T-helper 2 cell treated with Interferon-gamma antibody and Interleukin-4, amounts not matched to agents 100 ng/mL and 5 ng/mL, for 36 hours (primary cell): ENCODE results near the gene RPL22L1. TPM values are rescaled to one million over a fixed set of nuclear protein-coding genes. Genes with fewer than 3 reads are reported as not detected.
"Not testable (repeated sequence)": the region's sequence is repeated elsewhere in the genome, so short reads cannot be mapped to it uniquely, and the experiment has no call there.

Experiments used
- intact Hi-C: fragments of 100-400 bp; cut with micrococcal nuclease; formaldehyde crosslinking; loops from one replicate; pipeline ENCODE4 v1.15.1; 2023
- total RNA-seq: library from RNA; stranded (reverse); gene quantifications from 2 replicates; pipeline ENCODE4 v1.2.3, GENCODE V29; 2022

Gene RPL22L1
- 70.1 and 79.5 TPM in 2 replicates for total RNA-seq

DNA sequence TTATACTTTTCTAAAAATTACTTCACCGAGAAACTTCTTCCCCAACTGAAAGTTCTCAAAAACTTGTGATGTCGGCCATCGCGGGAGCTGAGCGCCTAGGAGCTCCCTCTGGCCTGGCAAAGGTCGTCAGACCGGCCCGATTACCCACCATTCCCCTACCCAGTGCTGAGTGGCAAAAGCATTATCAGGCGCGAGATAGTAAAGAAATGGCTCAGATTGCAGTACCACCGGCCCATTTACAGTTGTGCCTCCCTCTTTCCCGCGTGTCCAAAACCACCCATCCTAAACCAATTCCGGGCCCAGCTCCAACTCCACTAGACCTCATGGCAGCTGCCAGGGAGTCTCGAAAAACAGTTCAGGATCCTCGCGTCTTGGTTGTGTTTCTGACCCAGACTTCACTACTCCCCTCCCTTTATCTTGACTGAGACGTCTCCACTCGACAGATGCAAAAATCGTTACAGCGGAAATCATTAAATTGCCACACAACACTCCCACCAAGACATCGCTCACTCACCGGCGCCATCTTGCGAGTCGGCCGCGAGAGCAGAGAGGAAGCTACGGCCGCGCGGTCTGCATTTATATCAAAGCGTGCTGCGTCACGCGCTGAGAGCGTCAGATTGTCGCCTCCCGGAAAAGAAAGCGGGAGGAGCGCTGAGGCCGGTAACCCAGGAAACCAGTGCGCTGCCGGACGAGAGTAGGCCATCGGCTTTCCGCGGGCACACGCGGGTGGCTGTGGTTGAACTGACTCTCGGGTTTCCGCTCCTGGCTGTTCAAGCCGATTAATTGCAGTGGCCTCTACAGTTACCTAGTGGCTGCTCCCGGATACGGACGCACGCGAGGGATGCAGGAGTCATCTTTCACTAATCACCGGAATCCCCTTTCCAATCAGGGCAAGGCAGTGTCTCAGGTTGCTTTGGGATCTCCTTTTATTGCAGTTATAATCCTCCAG is at the start of gene RPL22L1:
TSS of gene RPL22L1 (minus strand) at position 551 of the 949 bp plus-strand sequence. CDS start at position 523, 28 bp downstream.
- intact Hi-C loops = loop anchor here (1.0 to 10.0 kb wide), 8 partner anchors 38 to 1880 kb away; partner anchors contain the start of genes ECT2, EIF5A2, MYNN and PHC3

DNA sequence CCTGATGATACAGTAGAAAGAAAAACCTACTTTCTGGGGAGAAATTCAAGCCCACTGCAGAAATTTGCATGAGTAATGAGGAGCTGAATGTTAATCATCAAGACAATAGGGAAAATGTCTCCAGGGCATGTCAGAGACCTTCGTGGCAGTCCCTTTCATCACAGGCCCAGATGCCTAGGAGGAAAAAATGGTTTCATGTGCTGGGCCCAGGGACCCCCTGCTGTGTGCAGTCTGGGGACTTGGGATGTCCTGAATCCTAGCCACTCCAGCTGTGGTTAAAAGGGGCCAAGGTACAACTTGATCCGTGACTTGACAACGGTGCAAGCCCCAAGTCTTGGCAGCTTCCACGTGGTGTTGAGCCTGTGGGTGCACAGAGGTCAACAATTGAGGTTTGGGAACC is 48.7 kb upstream of the RPL22L1 start:
- intact Hi-C loops = no loop called here

DNA sequence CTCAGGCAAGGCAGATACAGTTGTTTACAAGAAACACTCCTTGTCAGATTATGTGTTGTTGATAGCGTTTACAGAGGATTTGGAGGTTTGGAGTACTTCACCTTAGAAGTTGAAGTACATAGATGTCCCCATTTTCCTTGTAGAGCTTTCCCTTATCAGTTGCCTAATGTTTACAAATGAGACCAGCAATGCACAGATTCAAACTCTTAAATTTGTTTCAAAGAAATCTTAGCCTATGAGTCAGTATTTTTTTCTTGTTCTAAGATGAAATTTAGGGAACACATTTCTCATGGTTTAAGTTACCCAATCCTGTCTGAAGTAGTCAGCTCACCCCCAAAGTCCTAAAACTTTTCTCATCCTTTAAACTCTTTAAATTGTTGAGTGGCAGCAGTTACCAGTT is 44.7 kb upstream of the RPL22L1 start:
- intact Hi-C loops = no loop called here

DNA sequence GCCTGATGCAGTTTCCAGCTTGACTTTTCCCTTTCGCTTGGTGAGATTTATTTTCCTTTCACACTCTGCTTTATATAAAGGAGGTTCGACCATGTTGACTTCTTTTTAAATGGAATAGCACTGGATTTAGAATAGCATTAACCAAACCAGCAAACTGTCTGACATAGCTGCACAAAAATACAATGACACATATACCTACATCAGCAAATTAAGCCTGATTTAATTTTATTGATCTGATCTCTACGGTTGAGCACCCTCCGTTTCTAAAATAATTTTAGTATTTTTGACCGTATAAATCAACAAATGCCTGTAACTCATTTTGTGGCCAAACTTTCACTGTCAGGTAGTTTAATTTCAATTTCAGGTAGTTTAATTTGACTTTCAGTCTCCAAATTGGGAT is 44.2 kb upstream of the RPL22L1 start:
- intact Hi-C loops = no loop called here

DNA sequence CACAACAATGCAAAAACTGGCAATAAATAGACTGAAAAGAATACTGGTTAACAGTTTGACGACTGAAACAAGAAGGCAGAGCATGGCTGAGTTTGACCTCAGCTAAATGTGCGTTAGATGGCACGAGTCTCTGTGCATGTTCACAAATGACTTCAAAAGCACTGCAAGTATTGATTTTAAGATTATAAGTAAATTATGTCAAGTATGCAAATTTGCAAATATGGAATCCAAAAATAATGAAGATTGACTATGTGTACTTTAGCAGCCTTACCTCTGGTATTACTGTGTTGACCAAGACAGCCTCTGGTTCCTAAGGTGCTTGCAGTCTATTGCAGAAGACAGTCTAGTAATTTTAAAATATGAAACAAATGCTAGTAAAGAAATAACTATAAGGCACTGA is 41.1 kb upstream of the RPL22L1 start:
- intact Hi-C loops = no loop called here

DNA sequence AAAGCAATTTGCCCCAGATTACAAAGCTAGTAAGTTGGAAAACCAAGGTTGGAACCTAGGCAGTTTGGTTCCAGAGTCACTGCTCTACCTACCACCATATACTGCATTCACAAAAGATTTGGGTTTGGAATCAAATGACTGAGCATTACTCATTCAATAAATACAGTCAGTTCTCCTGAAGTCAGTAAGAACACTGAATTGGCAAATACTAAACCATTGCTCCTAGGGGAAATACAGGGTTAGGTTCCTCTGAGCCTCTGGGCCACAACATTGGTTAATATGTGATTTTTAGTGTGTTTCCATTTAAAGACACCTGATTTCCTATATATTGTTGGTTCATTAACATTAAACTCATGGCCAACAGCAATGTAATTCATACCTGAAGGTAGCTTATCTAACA is 40.5 kb upstream of the RPL22L1 start:
- intact Hi-C loops = no loop called here

DNA sequence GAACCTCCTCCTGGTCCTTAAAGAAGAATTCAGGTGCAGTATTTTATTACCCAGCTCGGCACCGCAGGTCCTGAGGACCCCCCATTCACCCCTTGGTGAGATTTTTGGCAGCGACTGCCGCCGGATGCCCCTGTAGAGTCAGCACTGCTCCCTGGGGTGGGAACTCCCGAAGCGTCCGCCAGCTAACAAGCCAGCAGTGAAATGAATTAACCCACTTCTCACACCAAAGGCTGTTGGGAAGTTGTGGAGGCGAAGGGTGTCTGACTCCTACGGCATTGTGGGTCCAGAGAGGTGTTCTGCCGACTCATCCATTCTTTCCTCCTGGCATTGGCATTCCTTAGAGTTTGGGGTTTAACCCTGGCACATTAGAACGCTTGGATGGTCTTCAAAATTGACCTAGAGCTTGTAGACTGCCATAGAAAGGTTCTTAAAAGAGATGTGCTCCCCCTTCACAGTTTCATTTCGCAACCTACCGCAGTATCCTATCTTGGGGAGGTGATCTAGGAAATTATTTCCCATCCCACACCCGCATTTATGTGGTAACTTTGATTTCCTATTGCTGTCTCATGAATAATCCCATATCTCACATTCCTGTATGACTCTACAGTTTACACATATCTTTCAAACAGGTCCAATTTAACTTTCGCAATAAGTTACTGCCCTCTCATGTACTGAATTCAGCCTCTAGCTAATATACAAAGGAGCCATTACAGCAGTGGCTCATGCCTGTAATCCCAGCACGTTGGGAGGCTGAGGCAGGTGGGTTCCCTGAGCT is 39.3 kb upstream of the RPL22L1 start:
- intact Hi-C loops = loop anchor here (2.0 to 5.0 kb wide), 5 partner anchors 338 to 1137 kb away; partner anchors contain the start of genes MYNN and SKIL

DNA sequence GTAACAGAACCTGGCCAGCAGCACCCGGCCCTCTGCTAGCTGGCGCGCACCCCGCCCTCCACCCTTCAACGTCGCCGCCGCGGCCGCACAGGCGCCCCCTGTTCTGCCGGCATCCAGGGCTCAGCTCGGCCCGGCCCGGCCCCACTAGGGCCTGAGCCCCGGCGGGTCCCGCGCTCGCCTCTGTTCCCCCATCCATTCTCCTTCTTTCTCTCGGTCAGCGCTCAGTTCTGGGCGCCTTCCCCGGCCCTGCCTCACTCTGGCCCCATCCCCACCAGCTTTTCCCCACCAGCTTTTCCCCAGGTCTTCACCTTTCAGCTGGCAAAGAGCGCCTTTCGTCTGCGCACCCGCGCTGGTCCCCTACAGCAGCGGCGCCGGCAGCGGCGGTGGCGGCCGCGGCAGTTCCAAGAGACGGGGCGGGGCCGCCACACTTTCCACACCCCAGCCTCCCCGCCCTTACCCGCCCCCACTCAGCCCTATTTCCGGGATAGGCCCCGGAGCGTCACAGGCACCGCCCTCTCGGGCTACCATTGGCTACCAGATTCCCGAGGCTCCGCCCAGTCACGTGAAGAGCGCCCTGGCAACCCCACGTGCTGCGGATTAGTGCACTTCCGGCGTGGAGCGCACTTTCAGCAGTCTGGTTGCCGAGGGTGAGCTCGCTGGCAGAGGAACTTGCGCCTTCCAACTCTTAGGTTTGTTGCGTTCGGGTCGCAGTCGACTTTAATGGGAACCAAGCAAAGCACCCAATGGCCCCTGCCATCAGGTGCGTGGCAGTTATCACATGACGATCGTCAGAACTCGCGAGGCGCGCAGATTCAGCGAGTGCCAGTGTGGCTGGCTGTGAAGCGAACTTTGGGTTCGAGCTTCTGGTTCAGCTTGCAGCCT is 38.5 kb upstream of the RPL22L1 start, which contains the start of gene EIF5A2:
TSS of gene EIF5A2 (minus strand) at position 403 of the 882 bp plus-strand sequence. CDS start 831 bp downstream, outside the sequence.
- intact Hi-C loops = loop anchor here (1.0 to 5.0 kb wide), 9 partner anchors 38 to 1842 kb away; partner anchors contain the start of genes ECT2, MYNN, PHC3 and RPL22L1

DNA sequence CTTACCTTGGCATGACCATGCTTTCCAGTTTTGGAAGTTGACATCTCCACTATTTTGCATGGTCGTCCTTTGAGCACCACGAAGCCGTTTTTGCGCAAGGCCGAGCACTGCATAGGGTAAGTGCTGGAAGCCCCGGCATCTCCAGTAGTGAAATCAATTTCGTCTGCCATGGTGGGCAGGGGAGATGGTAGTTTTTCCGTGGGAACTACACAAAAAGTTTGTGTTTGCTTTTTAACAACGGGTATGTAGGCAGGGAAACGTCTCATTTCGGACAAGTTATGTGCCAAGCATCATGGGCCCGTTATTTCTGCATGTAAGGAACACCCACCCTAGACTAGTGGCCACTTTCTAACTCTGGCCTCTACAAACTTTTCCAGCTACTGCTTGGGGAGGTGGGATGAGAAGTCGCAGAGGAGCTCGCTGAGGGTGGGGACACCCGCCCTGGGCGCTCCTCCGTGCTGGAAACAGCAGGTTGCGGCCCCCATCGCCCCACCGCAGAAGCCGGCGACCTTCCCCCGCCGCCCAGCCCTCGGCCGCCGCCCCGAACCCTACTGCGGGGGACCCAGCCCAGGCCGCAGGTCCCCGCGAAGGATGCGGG is 37.7 kb upstream of the RPL22L1 start:
- intact Hi-C loops = loop anchor here (1.0 to 5.0 kb wide), 9 partner anchors 37 to 1843 kb away; partner anchors contain the start of genes ECT2, MYNN, PHC3 and RPL22L1

DNA sequence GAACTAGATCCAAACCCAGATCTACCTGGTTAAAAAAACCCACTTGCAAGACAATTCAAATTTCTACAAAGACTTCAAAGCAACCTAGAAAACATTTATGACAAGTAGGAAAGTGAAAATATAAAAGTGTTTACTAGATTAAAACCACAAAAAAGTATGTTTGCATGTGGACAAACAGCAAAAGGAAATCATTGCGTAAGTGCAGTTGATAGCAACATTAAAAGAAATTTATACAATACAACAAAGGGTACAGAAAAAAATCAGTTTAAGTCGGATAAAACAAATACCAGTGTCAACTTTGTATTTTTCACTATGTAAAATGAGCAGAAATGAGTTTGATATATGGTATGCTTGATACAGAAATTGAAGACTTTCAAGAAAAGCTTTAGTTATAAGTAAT is 35.9 kb upstream of the RPL22L1 start:
- intact Hi-C loops = loop anchor here (5.0 kb wide), 3 partner anchors 341 to 1134 kb away; partner anchors contain the start of gene MYNN

DNA sequence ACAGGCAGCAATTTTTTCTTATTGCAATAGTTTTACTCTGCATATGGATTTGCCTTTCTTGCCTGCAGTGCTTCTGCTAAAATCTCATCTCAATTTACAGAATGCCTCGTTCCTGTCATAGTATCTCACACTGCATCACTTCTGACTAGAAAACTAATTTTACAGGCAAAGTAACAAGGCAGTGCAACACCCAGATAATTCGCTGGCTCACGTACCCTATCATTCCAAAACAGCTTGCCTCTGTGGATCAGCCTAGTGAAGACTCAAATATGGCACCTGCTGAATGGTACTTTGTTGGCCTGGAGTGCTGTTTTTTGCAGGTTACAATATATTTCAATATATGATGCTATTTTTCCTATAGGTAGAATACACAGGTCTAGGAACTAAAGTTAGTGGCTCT is 33.1 kb upstream of the RPL22L1 start:
- intact Hi-C loops = no loop called here

DNA sequence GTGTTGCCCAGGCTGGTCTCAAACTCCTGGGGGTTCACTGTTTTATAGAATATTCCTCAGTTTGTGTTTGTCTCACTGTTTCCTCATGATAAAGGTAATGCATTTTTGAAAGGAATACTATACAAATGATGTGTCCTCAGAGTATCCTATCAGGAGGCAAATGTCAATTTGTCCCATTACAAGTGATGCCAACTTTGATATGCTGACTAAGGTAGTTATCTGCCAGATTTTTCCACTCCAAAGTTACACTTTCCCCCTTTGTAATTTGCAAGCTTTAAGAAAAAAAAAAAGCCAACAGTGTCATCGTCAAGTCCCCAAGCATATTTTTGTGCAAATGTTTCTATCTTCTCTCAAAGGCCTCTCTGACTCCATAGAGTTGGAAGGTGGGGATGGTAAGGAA is 29.5 kb upstream of the RPL22L1 start:
- intact Hi-C loops = no loop called here

DNA sequence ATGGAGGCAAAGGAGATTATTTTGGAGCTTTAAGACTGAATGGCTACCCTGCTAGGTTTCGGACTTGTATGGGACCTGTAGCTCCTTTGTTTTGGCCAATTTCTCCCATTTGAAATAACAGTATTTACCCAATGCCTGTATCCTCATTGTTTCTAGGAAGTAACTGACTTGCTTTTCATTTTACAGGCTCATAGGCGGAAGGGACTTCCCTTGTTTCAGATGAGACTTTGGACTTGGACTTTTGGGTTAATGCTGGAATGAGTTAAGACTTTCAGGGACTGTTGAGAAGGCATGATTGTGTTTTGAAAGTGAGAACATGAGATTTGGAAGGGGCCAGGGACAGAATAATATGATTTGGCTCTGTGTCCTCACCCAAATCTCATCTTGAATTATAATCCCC is 28.0 kb upstream of the RPL22L1 start:
- intact Hi-C loops = no loop called here

DNA sequence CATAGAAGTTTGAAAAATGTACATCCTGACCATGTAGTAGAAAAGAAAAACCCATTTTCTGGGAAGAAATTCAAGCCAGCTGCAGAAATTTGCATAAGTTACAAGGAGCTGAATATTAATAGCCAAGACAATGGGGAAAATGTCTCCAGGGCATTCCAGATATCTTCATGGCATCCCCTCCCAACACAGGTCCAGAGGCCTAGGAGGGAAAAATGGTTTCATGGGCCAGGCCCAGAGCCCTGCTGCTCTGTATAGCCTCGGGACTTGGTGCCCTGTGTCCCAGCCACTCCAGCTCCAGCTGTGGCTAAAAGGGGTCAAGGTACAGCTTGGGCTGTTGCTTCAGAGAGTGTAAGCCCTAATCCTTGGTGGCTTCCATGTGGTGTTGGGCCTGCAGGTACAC is 27.2 kb upstream of the RPL22L1 start:
- intact Hi-C loops = not testable (repeated sequence)

DNA sequence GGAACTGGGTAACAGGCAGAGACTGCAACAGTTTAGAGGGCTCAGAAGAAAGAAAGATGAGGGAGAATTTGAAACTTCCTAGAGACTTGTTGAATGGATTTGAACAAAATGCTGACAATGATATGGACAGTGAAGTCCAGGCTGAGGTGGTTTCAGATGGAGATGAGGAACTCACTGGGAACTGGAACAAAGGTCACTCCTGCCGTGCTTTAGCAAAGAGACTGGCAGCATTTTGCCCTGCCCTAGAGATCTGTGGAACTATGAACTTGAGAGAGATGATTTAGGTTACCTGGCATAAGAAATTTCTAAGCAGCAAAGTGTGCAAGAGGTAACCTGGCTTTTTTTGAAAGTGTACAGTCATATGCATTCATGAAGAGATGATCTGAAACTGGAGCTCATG is 26.8 kb upstream of the RPL22L1 start:
- intact Hi-C loops = no loop called here

DNA sequence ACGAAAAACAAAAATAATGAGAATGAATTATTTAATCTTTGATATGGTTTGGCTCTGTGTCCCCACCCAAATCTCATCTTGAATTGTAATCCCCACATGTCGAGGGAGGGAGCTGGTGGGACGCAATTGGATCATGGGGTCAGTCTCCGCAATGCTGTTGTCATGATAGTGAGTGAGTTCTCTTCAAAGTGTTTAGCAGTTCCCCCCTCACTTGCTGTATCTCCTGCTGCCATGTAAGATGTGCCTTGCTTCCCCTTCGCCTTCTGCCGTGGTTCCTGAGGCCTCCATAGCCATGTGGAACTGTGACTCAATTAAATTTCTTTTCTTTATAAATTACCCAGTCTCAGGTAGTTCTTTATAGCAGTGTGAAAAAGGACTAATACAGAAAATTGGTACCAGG is 26.3 kb upstream of the RPL22L1 start:
- intact Hi-C loops = not testable (repeated sequence)

DNA sequence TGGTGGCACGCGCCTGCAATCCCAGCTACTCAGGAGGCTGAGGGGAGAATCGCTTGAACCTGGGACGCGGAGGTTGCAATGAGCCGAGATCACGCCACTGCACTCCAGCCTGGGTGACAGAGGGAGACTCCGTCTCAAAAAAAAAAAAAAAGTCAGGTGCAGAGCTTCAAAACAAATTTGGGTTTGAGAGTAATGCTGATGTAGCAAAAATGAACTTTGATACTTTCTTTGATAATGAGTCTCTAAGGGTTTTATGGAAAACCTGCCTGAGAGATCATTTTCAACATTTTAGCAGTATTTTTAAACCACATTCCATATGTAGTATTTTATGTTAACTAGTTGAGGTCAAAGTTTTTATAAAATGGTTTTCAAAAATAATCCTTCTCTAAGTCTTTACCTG is 23.9 kb upstream of the RPL22L1 start:
- intact Hi-C loops = no loop called here

DNA sequence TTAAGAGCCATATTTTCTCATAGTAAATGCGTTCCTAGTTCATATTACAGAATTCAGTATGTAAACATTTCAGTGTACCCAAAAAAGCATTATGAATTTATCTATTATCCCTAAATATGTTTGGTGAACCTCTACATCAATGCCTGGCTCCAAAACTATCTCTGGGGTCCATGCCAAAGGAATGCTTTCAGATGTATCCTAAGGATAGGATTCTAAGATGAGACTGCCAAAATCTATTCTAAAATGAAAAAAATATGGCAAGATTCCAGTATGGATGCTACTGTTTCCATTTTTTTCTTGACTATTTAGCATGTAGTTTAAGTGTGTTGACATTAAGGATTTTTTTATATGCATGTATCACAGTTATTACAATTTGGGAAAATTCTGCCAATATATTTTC is 19.6 kb upstream of the RPL22L1 start:
- intact Hi-C loops = no loop called here

DNA sequence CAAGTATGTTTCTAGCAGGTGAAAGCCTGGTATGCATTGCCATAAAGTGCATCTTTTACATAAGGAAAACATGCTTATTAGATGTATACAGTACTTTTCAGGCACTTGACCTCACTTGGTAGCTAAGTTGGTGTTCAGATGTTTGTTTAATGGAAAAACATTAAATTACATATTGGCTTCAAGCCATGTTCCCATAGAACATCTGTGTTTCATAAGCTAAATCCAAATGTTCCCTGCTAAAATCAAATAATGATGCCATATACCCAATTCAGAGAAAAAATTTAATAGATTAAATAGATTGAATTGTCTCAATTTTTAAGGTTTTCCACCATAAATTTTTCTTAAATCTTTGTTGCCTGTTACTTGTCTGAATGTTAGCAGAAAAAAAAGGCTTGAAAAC is 19.1 kb upstream of the RPL22L1 start:
- intact Hi-C loops = no loop called here
